Stimulated activated CD4-positive, alpha-beta T cell treated with anti-CD3 and anti-CD28 coated beads, TNF-alpha, amount 100 ng/mL, for 48 hours (primary cell): ENCODE data around the gene EIF4G3.
"Not testable (repeated sequence)": the region's sequence is repeated elsewhere in the genome, so short reads cannot be mapped to it uniquely, and the experiment has no call there.

Source experiments
- DNase-seq, 3 donors: peaks; one replicate each; pipeline ENCODE4 v3.0.0-alpha.2; 2020; ENCODE audit warnings: low read depth in 3 of 3

Gene EIF4G3

DNA sequence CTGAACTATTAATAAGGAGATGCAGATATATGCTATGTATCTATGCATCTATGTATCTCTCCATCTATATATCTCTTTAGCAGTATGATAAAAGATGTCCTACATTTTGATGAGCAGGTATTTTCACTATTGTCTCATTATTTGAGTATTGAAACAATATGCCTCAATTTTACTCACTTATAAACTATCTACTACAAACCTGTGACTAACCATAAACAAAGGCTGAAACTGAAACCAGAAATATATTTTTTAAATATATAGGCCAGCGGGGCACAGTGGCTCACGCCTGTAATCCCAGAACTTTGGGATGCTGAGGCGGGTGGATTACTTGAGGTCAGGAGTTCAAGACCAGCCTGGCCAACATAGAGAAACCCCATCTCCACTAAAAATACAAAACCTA, 22.0 kb downstream of the EIF4G3 start:
- DNase-seq, result no peak

DNA sequence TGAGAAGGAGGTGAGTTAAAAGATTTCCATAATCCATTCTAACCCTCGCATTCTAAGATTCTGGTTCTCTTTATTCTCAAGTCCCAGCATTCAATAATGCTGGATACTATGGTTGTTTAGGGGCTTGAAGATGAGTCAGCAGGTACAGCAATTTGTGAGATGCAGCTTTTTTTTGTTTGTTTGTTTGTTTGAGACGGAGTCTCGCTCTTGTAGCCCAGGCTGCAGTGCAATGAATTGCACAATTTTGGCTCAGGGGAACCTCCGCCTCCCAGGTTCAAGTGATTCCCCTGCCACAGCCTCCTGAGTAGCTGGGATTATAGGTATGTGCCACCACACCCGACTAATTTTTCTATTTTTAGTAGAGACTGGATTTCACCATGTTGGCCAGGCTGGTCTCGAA, 23.3 kb downstream of the EIF4G3 start:
- no peak for DNase-seq

DNA sequence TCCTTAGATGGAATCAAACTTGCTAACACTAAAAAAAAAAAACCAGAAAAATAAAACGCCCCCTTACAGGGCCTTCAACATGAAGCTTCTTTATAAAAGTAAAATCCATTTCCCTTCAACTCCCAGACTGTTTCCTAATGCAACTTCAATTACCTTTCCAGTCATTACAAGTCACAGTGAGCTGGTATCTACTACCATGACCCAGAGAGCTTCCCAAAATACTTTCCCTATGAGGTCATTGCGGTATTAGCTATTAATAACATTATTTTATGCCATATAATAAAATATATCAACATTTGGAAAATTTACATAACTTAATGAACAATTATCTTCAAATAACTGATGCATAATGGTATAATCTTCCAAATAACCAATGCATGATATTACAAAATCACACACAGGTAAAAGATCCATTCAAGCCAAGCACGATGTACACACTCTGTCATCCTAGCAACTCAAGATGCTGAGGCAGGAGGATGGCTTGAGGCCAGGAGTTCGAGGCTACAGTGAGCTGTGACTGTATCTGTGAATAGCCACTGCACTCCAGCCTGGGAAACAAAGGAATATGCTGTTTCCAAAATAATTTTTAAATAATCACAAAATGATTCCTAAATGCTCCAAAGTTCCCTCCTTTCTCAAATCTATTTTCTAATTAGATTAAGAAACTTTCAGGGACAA, 24.1 kb downstream of the EIF4G3 start:
- DNase-seq, result no peak

DNA sequence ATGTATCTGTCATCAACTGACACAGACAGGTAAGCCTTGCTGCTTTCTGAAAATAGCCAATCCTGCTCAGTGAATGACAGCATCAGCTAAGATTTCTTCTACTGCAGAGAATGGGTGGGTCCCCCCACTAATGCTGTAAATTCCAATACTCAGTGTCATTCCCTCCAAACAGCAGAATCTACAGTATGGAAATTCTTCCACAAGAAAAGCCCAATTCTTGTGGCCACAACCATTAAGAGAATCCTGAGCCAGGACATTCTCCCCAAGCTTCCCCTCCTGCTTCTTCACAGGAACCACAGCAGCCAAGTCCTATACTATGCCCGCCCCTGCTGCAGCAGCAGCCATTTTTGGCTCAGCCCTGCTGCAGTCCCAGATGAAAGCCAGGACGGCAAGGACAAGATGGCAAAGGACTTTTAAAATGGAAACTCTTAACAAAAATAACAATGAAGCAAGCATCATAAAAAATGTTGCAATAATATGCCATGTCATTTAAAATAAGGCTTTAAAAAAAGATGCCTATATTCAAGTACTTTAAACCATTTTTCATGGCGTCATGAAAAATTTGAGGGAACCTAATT, 26.8 kb downstream of the EIF4G3 start:
- no peak for DNase-seq

DNA sequence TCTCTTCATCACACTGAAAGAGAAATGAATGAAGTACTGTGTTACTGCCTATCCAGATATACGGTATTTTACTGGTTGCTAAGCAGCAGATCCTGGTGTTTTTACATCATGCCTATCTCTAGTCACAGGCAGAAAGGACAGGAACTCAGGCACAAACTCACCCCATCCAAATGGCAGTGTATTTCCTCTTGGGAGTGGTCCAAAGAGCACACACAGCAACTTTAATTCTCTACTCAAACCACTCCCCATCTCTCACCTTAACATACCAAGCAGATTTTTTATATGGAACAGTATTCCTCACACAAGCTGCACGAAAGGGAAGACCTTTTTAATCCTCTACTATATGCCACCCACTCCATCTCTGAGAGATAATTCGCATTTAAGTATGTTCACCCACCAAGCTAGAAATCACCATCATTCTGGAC, 27.3 kb downstream of the EIF4G3 start:
- no peak for DNase-seq

DNA sequence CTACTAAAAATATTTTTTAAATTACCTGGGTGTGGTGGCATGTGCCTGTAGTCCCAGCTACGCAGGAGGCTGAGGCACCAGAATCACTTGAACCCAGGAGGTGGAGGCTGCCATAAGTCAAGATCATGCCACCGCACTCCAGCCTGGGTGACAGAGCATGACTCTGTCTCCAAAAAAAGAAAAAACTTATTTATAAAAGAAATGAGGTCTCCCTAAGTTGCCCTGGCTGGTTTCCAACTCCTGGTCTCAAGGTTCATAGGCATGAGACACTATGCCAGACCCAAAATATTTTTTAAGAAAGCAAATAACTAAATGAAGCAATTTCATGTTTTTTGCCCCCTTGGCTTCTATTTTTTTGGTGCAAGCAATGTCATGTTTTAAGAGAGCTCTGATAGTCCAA, 32.9 kb downstream of the EIF4G3 start:
- DNase-seq, result no peak

DNA sequence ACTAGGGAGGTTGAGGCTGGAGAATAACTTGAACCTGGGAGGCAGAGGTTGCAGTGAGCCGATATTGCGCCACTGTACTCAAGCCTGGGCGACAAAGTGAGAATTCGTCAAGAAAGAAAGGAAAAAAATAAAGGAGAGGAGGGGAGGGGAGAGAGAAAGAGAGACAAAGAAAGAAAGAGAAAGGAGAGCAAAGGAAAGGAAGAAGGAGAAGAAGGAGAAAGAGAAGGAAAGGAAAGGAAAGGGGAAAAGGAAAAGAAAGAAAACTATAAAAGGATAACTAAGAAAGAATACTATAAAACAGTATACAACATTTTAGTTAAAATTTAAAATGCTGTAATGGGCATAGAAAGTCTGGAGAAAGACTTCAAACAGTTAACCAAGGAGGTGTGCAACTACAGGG, 33.6 kb downstream of the EIF4G3 start:
- DNase-seq, result no peak

DNA sequence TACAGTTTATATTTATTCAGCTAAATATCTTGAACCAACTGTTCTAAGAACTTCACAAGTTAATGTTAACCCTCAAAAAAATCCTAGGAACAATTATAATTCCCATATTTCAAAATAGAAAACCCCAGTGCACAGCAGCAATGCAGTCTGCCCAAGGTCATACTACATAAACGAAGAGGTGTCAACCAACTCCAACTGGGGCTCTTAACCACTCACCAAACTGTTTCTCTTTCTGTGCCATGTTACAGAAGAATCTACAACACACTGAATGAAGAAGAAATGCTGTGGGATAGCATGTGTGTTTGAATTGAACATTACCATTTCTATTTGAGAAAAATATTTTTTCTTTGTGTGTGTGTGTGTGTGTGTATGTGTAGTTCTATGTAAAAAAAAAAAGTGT, 35.7 kb downstream of the EIF4G3 start:
- no peak for DNase-seq

DNA sequence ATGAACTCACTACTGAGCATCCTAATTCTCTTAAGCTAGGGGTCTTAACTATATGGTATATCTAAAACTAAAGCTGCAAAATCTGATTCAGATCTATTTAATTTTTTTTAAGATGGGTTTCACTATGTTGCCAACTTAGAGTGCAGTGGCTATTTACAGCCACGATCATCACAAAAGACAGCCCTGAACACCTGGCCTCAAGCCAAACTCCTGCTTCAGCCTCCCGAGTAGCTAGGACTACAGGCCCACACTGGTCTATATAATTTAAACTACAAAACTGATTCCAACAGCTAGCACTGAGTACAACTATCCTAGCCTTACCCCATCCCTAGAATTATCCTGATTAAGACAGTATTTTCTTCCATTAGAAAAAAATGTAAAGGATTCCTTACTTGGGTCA, 37.1 kb downstream of the EIF4G3 start:
- no peak for DNase-seq

DNA sequence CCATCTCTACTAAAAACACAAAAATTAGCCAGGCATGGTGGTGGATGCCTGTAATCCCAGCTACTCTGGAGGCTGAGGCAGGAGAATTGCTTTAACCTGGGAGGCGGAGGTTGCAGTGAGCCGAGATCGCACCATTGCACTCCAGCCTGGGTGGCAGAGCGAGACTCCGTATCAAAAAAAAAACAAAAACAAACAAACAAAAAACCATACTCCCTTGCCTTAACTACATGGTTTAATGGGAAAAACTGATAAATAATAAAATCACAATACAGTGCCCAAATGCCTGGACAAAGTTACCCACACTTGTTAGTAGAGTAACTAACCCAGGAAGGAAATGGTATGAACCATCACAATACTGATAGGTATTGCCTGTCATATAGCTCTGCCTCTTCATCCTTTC, 40.4 kb downstream of the EIF4G3 start:
- DNase-seq, result not testable (repeated sequence)

DNA sequence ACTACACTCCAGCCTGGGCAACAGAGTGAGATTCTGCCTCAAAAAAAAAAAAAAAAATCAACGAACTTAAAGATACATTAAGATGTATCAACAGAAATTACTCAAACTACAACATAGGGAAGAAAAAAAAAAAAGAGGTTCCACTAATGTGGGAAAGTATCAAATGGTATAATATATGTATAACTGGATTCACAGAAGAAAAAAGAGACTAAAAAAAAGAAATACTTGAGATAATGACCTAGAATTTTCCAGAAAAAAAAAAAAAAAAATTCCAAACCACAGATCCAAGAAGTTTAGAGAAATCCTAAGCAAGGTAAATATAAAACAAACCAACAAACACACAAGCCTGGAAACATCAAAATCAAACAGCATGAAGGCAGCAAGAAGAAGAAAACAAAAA, 45.5 kb downstream of the EIF4G3 start:
- no peak for DNase-seq

DNA sequence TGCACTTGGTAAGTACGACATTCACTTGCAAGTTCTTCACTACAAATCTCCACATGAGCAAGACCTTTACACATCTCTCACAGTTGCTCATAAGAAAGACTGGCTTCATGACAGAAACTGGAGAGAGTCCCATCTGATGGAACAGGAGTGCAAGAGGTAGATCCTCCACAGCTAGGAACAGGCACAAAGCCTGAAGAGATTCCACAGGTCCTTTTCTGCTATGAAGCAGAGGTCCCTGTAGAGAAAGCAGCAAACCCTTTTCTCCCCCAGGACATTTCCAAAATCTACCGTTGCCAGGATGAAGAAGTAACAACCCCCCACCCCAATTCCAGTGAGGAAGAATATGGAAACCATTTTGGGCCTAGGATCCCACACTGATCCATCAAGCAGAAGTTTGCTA, 47.3 kb downstream of the EIF4G3 start:
- no peak for DNase-seq

DNA sequence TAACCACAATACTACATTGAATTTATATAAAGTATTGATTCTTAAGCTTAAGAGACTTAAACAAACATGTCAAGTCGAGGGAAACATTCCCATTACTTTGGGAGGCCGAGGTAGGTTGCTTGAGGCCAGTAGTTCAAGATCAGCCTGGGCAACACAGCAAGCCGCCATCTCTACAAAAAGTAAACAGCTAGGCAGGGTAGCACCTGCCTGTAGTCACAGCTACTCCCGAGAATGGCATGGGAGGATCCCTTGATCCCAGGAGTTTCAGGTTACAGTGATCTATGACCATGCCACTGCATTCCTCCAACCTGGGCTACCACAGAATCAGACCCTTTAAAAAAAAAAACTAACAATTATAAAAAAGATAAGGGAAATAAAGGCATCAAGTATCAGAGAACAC, 50.4 kb downstream of the EIF4G3 start:
- no peak for DNase-seq

DNA sequence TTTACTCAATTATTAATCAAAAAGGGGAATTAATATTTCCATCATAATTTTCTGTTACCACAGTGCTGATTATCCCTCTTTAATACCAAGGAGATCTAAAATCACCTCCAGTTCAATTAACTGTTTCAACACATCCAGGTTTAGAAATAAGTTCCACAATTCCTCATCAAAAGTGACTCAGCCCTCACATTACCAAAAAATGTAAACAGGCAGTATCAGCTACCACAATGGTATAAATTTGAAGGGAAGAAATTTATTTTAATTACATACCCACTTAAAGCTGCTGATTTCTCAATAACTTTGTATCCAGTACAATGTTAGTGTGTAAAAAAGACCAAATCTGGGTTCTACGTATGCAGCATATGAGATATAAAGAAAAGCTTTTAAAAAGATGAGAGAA, 51.9 kb downstream of the EIF4G3 start:
- no peak for DNase-seq

DNA sequence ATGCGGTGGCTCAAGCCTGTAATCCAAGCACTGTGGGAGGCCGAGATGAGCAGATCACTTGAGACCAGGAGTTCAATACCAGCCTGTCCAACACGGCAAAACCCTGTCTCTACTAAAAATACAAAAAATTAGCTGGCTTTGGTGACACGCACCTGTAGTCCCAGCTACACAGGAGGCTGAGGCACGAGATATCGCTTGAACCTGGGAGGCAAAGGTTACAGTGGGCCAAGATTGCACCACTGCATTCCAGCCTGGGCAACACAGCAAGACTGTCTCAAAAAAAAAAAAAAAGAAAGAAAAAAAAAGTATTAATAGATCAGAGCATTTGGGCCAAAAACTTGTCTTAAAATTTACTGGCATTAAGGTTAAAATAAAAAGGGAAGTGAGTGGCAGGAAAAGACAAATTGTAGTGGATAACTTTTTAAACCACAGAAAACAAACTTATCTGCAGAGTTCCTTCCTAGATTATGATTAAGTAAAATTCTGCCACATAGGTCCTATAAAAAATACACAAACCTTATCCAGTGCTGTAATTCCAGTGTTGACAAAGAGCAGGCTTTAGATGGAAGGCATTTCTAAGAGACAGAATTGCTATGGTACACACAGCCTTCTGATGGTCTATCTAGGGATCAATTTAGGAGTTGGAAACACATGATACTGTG, 53.3 kb downstream of the EIF4G3 start:
- DNase-seq, result no peak

DNA sequence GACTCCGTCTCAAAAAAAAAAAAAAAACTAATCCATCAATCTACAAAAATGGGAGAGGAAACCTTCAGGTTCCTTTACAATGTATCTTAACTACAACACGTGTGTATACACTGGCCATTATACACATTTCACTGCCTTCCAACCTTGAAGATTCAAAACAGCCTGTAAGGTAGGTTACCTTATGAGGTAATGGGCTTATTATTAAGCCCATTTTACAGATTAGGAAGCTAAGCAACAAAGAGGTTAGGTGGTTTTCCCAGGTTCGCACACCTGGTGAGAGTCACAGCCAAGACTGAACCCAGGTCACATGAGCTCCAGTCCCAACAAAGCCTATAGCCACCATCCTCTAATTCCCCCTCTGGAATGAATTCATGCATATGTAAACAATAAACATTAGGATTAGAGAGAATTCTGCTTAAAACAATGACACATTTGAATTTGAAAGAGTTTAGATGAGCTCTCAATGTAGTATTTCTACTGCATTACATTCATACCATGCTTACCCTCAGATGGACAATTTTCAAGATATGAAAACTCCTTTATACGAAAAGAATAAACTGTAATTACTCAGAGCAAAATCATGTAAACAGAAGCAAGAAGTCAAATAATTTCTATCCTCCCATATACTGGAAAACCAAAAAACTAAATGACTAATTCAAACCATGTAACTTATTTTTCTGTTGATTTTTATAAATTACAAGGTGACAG, 54.8 kb downstream of the EIF4G3 start:
- no peak for DNase-seq

DNA sequence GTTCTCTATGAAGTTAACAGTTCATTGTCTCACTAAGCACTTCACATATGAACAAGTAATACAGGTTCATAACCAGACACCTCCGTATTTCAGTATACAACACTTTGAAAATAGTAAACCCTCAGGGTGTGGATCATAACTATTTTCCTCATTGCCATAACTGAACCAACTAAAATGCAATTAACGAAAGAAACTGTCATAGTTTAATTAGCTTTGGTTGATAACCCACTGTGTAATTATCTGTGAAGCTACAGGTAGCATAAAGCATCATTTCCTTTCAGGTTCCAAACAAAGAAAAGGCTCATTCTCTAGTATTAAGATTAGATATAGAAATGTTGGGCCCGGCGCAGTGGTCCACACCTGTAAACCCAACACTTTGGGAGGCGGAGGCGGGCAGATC, 58.5 kb downstream of the EIF4G3 start:
- no peak for DNase-seq

DNA sequence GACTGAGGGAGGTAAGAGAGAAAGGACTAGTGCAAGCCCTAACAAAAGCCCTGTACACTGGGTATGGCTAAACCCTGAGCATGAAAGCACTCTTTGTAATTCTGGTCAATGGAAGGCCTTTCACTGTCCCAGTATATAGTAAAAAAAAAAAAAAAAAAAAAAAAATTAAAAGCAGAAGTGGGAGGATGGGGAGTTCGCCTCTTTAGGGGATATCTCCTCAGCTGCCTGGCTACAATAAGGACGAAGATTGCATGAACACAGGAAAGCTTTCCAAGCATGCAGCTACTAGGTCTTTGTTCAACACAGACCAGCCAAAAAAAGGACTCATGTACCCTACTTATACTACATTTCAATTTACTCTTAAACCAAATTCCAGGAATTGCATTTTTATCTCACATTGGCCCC, 59.1 kb downstream of the EIF4G3 start:
- no peak for DNase-seq

DNA sequence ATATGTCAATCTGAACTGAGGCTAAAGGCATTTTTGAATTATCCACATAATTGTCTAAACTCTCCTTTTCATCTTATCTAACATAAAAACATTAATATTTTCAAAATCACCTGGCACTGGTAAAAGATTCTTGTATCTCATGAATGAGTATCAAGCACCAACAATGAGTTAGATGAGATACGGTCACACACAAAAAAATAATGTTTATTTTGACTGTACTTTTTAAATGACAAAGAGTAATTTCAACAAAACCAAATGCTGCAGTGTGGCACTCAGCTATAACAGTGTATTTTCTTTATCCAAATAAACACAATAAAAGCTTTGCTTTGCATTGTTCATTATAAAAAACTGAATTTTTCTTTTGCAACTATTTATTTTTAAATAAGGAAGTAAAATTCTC, 59.5 kb downstream of the EIF4G3 start:
- no peak for DNase-seq

DNA sequence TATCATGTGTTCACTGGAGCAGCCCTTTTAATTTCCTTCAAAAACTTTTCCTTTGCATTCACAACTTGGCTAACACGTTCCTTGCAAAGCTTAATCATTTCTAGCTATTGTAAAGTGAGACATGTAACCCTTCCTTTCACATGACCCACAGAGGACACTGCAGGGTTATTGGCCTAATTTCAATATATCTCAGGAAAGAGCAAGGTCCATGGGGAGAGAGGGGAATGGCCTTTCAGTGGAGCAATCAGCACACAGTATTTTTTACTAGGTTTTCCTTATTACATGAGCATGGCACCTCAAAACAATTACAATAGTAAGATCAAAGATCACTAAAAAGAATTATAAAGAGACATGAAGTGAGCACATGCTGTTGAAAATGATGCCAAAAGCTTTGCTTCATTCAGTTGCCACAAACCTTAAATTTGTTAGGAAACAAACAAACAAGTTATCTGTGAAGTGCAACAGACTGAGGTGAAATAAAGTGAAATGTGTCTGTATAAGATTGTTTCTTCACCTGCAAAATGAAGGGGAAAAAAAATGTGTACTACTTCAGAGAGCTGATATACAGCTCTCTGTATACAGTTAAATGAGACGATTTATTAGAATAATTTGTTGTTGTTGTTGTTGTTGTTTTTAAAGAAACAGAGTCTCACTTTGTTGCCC, 61.5 kb downstream of the EIF4G3 start:
- no peak for DNase-seq

DNA sequence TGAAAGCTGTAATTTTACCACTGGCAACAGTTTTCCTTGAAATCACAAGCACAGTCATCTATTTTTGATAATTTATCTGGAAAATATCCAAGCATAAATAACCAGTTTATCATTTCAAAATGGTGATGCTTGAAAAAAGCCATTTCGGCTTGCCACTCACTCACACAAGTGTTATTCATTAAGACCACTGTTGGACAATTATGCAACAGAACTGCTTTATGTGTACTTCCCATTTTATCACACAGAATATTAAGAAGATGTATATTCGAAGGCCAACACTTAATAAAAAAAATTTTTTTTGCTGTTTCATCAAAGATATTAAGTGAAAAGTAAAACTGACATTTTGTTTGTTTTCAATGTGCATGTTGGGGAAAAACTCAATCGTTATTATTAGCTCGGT, 62.3 kb downstream of the EIF4G3 start:
- DNase-seq, result no peak

DNA sequence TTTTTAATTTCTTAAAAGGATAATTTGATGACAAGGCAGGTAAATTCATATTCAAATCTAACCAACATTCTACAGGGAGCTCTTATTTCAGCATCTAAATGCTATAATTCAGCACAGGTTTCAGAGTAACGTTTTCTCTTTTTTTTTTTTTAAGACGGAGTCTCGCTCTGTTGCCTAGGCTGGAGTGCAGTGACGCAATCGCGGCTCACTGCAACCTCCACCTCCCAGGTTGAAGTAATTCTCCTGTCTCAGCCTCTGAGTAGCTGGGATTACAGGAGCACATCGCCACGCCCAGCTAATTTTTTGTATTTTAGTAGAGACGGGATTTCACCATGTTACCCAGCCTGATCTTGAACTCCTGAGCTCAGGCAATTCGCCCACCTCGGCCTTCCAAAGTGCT, 66.5 kb downstream of the EIF4G3 start:
- DNase-seq, result no peak
